GM19452 (cell line): Measurements from ENCODE around the gene LRRC61.
"Not testable (repeated sequence)": the region's sequence is repeated elsewhere in the genome, so short reads cannot be mapped to it uniquely, and the experiment has no call there.

ENCODE experiments used
- ATAC-seq: cut with Tn5 transposase; IDR thresholded peaks from one replicate; pipeline ENCODE4 v1.9.1; 2021; ENCODE audit not compliant: unreplicated experiment

The LRRC61 gene

DNA sequence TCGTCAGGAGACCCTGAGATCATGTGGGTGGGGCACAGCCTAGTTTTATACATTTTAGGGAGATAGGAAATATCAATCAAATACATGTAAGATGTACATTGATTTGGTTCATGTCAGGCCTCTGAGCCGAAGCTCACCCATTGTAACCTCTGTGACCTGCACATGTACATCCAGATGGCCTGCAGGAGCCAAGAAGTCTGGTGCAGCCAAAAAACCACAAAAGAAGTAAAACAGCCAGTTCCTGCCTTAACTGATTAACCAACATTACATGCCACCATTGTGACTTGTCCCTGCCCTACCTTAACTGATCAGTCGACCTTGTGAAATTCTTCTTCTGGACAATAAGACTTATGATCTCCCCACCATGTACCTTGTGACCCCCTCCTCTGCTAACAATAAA, 16.0 kb upstream of the LRRC61 start:
- no peak for ATAC-seq

GRCh38 chr7:150307904-150308303, 15.3 kb upstream of the LRRC61 start:
- no peak for ATAC-seq

- no peak for ATAC-seq
Measured at GRCh38 chr7:150308575-150308974, 14.6 kb upstream of the LRRC61 start.

- ATAC-seq: no peak
Measured at GRCh38 chr7:150311146-150311545, 12.0 kb upstream of the LRRC61 start.

- ATAC-seq: no peak
Measured at GRCh38 chr7:150311711-150312110, 11.4 kb upstream of the LRRC61 start.

DNA sequence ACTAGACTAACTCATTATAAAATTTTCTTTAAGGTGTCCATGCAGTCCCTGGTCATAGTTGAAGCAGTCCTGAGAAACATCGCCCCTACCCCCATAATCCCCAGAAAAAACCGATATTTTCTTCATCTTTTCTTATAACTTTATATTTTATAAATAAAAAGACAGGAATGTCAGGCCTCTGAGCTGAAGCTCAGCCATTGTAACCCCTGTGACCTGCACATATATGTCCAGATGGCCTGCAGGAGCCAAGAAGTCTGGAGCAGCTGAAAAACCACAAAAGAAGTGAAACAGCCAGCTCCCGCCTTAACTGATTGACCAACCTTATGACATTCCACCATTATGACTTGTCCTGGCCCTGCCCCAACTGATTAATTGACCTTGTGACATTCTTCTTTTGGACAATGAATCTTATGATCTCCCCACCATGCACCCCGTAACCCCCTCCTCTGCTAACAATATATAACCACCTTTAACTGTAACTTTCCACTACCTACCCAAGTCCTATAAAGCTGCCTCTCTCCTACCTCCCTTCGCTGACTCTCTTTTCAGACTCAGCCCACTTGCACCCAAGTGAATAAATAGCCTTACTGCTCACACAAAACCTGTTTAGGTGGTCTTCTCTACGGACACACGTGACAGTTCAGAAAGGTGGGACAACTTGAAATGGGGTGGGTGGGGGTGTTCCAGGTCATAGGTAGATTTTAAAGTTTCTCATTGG, 10.3 kb upstream of the LRRC61 start:
- not testable (repeated sequence) for ATAC-seq

DNA sequence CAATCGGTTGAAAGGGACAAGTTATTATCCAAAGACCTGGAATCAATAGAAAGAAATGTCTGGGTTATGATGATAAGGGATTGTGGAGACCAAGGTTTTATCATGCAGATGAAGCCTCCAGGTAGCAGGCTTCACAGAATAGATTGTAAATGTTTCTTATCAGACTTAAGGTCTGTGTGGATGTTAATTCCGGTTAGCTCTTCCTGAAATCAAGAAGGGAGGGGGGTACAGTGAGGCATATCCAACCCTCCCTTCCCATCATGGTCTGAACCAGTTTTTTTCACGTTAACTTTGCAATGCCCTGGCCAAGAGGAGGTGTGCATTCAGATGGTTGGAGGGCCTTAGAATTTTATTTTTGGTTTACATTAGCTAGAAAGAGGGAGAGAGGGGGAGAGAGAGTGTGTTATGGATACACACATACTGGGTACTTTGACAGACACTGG, 9.8 kb upstream of the LRRC61 start:
- ATAC-seq: no peak

- ATAC-seq: no peak
Measured at GRCh38 chr7:150313870-150314269, 9.3 kb upstream of the LRRC61 start.

GRCh38 chr7:150314639-150315239, 8.4 kb upstream of the LRRC61 start:
- no peak for ATAC-seq

DNA sequence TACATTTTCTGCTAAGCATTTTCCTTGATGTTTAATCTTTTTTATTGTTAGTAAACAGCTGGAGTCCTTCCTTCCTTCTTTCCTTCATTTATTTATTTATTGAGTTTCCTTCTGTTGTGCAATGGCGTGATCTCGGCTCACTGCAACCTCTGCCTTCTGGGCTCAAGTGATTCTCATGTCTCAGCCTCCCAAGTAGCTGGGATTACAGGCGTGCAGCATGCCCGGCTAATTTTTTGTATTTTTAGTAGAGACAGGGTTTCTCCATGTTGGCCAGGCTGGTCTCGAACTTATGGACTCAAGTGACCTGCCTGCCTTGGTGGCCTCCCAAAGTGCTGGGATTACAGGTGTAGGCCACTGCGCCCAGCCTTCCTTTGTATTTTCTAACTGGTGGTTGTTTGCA, 6.2 kb upstream of the LRRC61 start:
- ATAC-seq: not testable (repeated sequence)

DNA sequence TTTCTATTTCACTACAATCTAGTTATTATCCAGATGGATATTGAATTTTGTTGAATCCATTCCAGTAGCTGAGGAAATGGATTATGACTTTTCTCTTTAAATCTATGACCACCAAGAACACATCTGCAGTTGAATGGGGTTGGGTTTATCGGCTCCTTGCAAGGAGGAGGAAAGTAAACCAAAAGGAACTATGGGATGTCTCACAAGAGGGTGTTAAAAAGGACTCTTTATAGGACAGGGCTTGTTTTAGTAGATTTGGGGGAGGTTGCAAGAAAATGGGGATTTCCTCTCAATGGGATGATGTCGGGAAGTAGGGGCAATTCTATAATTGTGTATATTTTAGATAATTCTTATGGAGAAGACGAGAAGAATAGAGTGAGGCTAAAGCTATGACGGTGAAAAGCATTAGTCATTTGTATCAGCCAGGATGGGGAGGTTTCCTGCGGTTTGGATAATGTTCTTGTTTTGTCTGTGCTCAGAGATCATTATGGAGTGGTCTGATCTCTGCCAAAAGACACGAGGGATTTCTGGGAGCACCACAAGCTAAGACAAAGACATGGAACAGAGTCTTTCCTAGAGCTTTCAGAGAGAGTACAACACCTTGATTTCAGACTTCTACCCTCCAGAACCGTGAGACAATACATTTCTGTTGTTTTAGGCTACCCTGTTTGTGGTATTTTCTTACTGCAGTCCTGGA, 5.3 kb upstream of the LRRC61 start:
- ATAC-seq: no peak

DNA sequence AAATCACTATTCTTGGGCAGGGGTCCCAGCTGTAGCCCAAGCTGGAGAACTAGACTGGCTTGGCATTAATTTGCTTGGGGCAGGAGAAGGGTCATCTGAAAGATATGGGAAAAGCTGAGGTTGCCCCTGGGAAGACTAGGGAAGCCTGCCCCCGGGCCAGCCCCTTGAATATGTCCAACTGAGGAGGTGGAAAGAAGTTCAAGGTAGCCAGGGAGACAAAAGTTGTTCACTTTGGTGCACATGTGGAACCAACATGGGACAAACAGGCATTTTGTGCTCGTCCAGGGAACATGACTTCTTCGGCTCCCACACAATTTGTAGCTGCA, 1.4 kb upstream of the LRRC61 start:
- no peak for ATAC-seq

DNA sequence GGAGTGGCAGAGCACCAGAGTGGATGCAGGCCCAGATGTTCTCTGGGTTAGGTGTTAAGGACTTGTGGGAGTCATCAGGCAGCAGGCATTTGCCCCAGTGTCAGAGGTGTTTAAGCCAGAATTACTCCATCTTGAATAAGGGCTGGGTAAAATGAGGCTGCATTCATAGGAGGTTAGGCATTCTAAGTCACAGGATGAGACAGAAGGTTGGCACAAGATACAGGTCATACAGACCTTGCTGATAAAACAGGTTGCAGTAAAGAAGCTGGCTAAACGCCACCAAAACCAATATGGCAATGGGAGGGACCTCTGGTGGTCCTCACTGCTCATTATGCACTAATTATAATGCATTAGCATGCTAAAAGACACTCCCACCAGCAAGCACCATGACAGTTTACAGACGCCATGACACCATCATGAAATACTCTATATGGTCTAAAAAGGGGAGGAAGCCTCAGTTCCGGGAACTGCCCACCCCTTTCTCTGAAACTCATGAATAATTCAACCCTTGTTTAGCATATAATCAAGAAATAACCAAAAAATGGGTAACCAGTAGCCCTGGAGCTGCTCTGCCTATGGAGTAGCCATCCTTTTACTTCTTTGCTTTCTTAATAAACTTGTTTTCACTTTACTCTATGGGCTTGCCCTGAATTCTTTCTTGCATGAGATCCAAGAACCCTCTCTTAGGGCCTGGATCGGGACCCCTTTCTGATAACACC, 882 bp upstream of the LRRC61 start:
- ATAC-seq: no peak

GRCh38 chr7:150323682-150324372, 672 bp downstream of the LRRC61 start:
- peak; percentile 20 for ATAC-seq

GRCh38 chr7:150324373-150324961, 1.3 kb downstream of the LRRC61 start:
- ATAC-seq: no peak

- no peak for ATAC-seq
Measured at GRCh38 chr7:150325110-150325611, 2.0 kb downstream of the LRRC61 start.

- no peak for ATAC-seq
Measured at GRCh38 chr7:150325901-150326300, 2.7 kb downstream of the LRRC61 start.

DNA sequence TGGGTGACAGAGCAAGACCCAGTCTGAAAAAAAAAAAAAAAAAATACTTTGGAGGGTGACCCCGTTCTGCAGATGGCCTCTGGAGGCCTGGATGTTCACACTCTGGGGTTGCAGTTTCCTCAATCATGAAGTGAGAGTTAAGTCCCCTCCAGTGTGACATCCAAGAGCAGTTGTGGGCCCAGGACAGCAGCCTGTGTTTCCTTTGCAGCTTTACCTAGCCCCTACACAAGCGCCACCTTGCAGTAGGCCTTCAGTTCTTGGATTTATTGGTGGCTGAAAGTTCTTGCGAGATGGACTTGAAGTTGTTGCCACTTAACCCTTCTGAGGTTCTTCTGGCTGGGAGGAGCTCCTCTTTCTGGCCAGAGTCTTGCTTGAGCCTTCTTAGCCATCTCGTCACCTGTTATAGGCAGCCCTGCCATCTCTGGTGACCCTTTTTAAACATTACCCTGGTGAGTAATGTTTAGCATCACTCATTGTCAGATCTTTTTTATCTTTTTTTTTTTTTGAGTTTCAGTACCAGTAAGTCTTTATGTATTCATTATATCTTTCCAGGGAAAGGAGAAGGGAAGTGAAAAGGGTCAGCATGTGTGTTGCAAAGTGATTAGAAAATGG, 3.6 kb downstream of the LRRC61 start:
- no peak for ATAC-seq

DNA sequence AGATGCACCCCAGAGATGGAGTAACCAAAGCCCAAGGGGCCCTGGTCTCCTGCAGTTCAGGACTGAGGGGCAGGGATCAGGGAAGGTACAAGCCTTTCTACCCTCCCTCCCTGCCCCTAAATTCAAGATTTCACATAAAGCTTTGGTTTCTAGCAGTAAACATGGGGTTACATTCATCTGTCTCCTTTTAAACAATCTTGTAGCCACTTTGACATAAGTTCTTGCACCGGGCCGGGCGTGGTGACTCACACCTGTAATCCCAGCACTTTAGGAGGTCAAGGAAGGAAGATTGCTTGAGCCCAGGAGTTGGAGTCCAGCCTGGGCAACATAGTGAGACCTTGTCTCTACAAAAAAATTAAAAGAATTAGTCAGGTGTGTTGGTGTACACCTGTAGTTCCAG, 4.2 kb downstream of the LRRC61 start:
- ATAC-seq: no peak
